Amygdala (tissue), 56 donors: ENCODE results near the gene PRXL2B.
A peak's percentile ranks its signal among the peaks of the same experiment; 100 is the strongest.
"Not testable (repeated sequence)": the region's sequence is repeated elsewhere in the genome, so short reads cannot be mapped to it uniquely, and the experiment has no call there.

Experiments used
- DNase-seq, 56 donors: peaks; one replicate each; lab custom pipeline; 2025; lab: John Stamatoyannopoulos, UW

Gene PRXL2B

GRCh38 chr1:2549367-2550029 lies 37.1 kb upstream of the PRXL2B start:
- DNase-seq: not testable (repeated sequence)

- not testable (repeated sequence) for DNase-seq
These were observed 36.2 kb upstream of the PRXL2B start for GRCh38 chr1:2550309-2550861.

- DNase-seq: not testable (repeated sequence)
These were observed 35.0 kb upstream of the PRXL2B start for GRCh38 chr1:2551544-2551943.

- no peak for DNase-seq
These were observed 34.4 kb upstream of the PRXL2B start for GRCh38 chr1:2552189-2552588.

- DNase-seq: not testable (repeated sequence)
These were observed 33.5 kb upstream of the PRXL2B start for GRCh38 chr1:2553076-2553475.

GRCh38 chr1:2553871-2554620 lies 32.5 kb upstream of the PRXL2B start:
- DNase-seq: no peak

- peak in 5 of 56 donors; percentile 11 to 30 (median 21) for DNase-seq
These were observed 31.8 kb upstream of the PRXL2B start for GRCh38 chr1:2554621-2555387.

- DNase-seq: peak in 17 of 56 donors; percentile 13 to 65 (median 34)
These were observed 30.8 kb upstream of the PRXL2B start for GRCh38 chr1:2555634-2556276.

GRCh38 chr1:2556277-2556677 lies 30.3 kb upstream of the PRXL2B start, which contains the start of gene TNFRSF14:
TNFRSF14 (plus strand) TSS chr1:2556371; CDS start chr1:2556665, 294 bp downstream.
- peak in 18 of 56 donors; percentile 14 to 58 (median 45) for DNase-seq

GRCh38 chr1:2556678-2557481 lies 29.7 kb upstream of the PRXL2B start:
- DNase-seq: peak in 1 of 56 donors; percentile 19

- no peak for DNase-seq
These were observed 28.8 kb upstream of the PRXL2B start for GRCh38 chr1:2557482-2558400.

- no peak for DNase-seq
These were observed 28.2 kb upstream of the PRXL2B start for GRCh38 chr1:2558420-2558819.

GRCh38 chr1:2558861-2559260 lies 27.7 kb upstream of the PRXL2B start:
- no peak for DNase-seq

GRCh38 chr1:2559509-2560298 lies 26.9 kb upstream of the PRXL2B start:
- DNase-seq: no peak

GRCh38 chr1:2560299-2561073 lies 26.1 kb upstream of the PRXL2B start:
- DNase-seq: no peak

GRCh38 chr1:2561446-2561845 lies 25.1 kb upstream of the PRXL2B start:
- no peak for DNase-seq
